SK-MEL-5 (cell line): ENCODE measurements around the gene VPS8. TPM values are rescaled to one million over a fixed set of nuclear protein-coding genes. Genes with fewer than 3 reads are reported as not detected.
A peak's percentile ranks its signal among the peaks of the same experiment; 100 is the strongest.

ENCODE experiments used
- DNase-seq: peaks from one replicate; pipeline ENCODE4 v3.0.0-alpha.2; 2016; ENCODE audit warnings: low read depth, low spot score
- in situ Hi-C: cut with HindIII; loops from 2 replicates; pipeline ENCODE4 v1.10.0; 2016; ENCODE audit warnings: low sequenced_read_pairs, high pct_unique_total_duplicates, low pct_unique_long_range_greater_than_20kb
- total RNA-seq: library from RNA; depleted of rRNA; stranded (reverse); fragments of >200 nt; shearing (Covaris generic); gene quantifications from 2 replicates; pipeline ENCODE4 v1.2.3, GENCODE V29; 2014

Gene VPS8
- total RNA-seq, 1 experiment from 2014 or later, result 51.5 TPM

- in situ Hi-C loops, result no loop called here
- DNase-seq, result no peak
Measured at GRCh38 chr3:185049710-185050109, 237.7 kb downstream of the VPS8 start.

GRCh38 chr3:185051801-185052200 is 239.8 kb downstream of the VPS8 start:
- DNase-seq, result no peak
- in situ Hi-C loops, result no loop called here

GRCh38 chr3:185052631-185053030 is 240.7 kb downstream of the VPS8 start:
- in situ Hi-C loops, result no loop called here
- peak; percentile 29 for DNase-seq

GRCh38 chr3:185056908-185057307 is 244.9 kb downstream of the VPS8 start:
- in situ Hi-C loops, result no loop called here
- no peak for DNase-seq

GRCh38 chr3:185057829-185058228 is 245.9 kb downstream of the VPS8 start:
- DNase-seq, result no peak
- in situ Hi-C loops, result no loop called here

GRCh38 chr3:185058796-185059195 is 246.8 kb downstream of the VPS8 start:
- no peak for DNase-seq
- in situ Hi-C loops, result no loop called here

- in situ Hi-C loops, result no loop called here
- no peak for DNase-seq
Measured at GRCh38 chr3:185059766-185060165, 247.8 kb downstream of the VPS8 start.

- DNase-seq, result no peak
- in situ Hi-C loops, result no loop called here
Measured at GRCh38 chr3:185060655-185061054, 248.7 kb downstream of the VPS8 start.

GRCh38 chr3:185062191-185062590 is 250.2 kb downstream of the VPS8 start:
- in situ Hi-C loops, result no loop called here
- DNase-seq, result no peak

GRCh38 chr3:185063431-185063830 is 251.5 kb downstream of the VPS8 start:
- DNase-seq, result no peak
- in situ Hi-C loops, result no loop called here

GRCh38 chr3:185065059-185065458 is 253.1 kb downstream of the VPS8 start:
- DNase-seq, result no peak
- in situ Hi-C loops, result no loop called here

GRCh38 chr3:185066251-185066650 is 254.3 kb downstream of the VPS8 start:
- in situ Hi-C loops, result no loop called here
- DNase-seq, result no peak

GRCh38 chr3:185067173-185067572 is 255.2 kb downstream of the VPS8 start:
- in situ Hi-C loops, result no loop called here
- no peak for DNase-seq

GRCh38 chr3:185069037-185070030 is 257.4 kb downstream of the VPS8 start:
- no peak for DNase-seq
- in situ Hi-C loops, result no loop called here

GRCh38 chr3:185070491-185071286 is 258.7 kb downstream of the VPS8 start:
- DNase-seq, result peak; percentile 81

GRCh38 chr3:185071287-185071800 is 259.4 kb downstream of the VPS8 start:
- in situ Hi-C loops, result no loop called here
- no peak for DNase-seq

More at GRCh38 chr3:185070491-185071286, 258.7 kb downstream of the VPS8 start:
- in situ Hi-C loops, result no loop called here

- no peak for DNase-seq
- in situ Hi-C loops, result no loop called here
Measured at GRCh38 chr3:185075547-185075946, 263.6 kb downstream of the VPS8 start.

- in situ Hi-C loops, result no loop called here
- no peak for DNase-seq
Measured at GRCh38 chr3:185076219-185076618, 264.3 kb downstream of the VPS8 start.
